C4-2B (cell line): ENCODE data around the gene DAP.

ENCODE experiments used
- ZFX ChIP-seq: fragments of 450-650 bp; IDR thresholded peaks from 2 replicates; pipeline ENCODE4 v1.6.1; 2017
- TF ChIP-seq, protein P1 (sequence below): fragments of 450-650 bp; conservative IDR thresholded peaks from 2 replicates; pipeline ENCODE4 v1.5.1; 2017; ENCODE audit warnings: mild to moderate bottlenecking

DNA sequence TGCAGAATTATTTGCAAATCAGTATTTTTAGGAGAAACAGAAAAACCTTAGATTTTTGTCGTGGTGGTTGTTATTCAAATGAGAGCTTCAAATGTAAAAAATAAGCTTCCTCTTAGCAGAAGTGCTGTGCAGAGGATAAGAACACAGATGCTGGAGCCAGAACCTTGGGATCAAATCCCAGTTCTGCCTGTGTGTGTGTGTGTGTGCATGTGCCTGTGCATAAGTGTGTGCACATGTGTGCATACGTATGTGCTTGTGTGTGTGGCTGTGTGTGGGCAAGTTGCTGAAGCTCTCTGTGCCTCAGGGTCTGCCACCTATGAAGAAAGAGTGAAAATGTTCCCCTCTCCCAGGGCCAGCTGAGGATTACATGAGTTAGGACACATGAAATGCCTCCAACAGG lies 8.6 kb downstream of the DAP start:
- TF ChIP-seq, protein P1, sequence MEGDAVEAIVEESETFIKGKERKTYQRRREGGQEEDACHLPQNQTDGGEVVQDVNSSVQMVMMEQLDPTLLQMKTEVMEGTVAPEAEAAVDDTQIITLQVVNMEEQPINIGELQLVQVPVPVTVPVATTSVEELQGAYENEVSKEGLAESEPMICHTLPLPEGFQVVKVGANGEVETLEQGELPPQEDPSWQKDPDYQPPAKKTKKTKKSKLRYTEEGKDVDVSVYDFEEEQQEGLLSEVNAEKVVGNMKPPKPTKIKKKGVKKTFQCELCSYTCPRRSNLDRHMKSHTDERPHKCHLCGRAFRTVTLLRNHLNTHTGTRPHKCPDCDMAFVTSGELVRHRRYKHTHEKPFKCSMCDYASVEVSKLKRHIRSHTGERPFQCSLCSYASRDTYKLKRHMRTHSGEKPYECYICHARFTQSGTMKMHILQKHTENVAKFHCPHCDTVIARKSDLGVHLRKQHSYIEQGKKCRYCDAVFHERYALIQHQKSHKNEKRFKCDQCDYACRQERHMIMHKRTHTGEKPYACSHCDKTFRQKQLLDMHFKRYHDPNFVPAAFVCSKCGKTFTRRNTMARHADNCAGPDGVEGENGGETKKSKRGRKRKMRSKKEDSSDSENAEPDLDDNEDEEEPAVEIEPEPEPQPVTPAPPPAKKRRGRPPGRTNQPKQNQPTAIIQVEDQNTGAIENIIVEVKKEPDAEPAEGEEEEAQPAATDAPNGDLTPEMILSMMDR: no peak
- TF ChIP-seq ZFX: no peak
